HG03439 (cell line): Measurements from ENCODE around the gene FBXO38.

Source experiments
- ATAC-seq: cut with Tn5 transposase; IDR thresholded peaks from one replicate; pipeline ENCODE4 v1.9.1; 2021; ENCODE audit warnings: mild to moderate bottlenecking, moderate library complexity; ENCODE audit not compliant: unreplicated experiment

FBXO38 gene

GRCh38 chr5:148425808-148426207, 42.0 kb downstream of the FBXO38 start:
- no peak for ATAC-seq

GRCh38 chr5:148426514-148426913, 42.8 kb downstream of the FBXO38 start:
- ATAC-seq: no peak

GRCh38 chr5:148427370-148428042, 43.7 kb downstream of the FBXO38 start:
- ATAC-seq: no peak

GRCh38 chr5:148428848-148429247, 45.1 kb downstream of the FBXO38 start:
- no peak for ATAC-seq

- ATAC-seq: no peak
These were observed 50.1 kb downstream of the FBXO38 start for GRCh38 chr5:148433826-148434225.

GRCh38 chr5:148436029-148436428, 52.3 kb downstream of the FBXO38 start:
- ATAC-seq: no peak

- no peak for ATAC-seq
These were observed 53.5 kb downstream of the FBXO38 start for GRCh38 chr5:148437249-148437648.

GRCh38 chr5:148438933-148439332, 55.2 kb downstream of the FBXO38 start:
- no peak for ATAC-seq

GRCh38 chr5:148443241-148443640, 59.5 kb downstream of the FBXO38 start:
- no peak for ATAC-seq

- ATAC-seq: peak; percentile 80
These were observed 60.2 kb downstream of the FBXO38 start for GRCh38 chr5:148443998-148444397.

- ATAC-seq: no peak
These were observed 61.8 kb downstream of the FBXO38 start for GRCh38 chr5:148445578-148445977.

GRCh38 chr5:148446611-148447010, 62.9 kb downstream of the FBXO38 start:
- ATAC-seq: no peak

GRCh38 chr5:148452499-148453193, 68.9 kb downstream of the FBXO38 start:
- ATAC-seq: no peak

GRCh38 chr5:148454576-148454975, 70.8 kb downstream of the FBXO38 start:
- ATAC-seq: no peak

GRCh38 chr5:148455185-148455584, 71.4 kb downstream of the FBXO38 start:
- no peak for ATAC-seq

GRCh38 chr5:148457183-148457620, 73.4 kb downstream of the FBXO38 start:
- no peak for ATAC-seq

GRCh38 chr5:148458036-148458888, 74.5 kb downstream of the FBXO38 start:
- no peak for ATAC-seq

GRCh38 chr5:148459669-148460068, 75.9 kb downstream of the FBXO38 start:
- ATAC-seq: no peak

- no peak for ATAC-seq
These were observed 81.8 kb downstream of the FBXO38 start for GRCh38 chr5:148465381-148466235.

GRCh38 chr5:148466236-148466580, 82.5 kb downstream of the FBXO38 start:
- ATAC-seq: no peak

- no peak for ATAC-seq
These were observed 84.2 kb downstream of the FBXO38 start for GRCh38 chr5:148467958-148468357.
